CD4-positive, alpha-beta T cell (primary cell): ENCODE results near the gene NT5DC1. TPM values are rescaled to one million over a fixed set of nuclear protein-coding genes. Genes with fewer than 3 reads are reported as not detected.

Source experiments
- ATAC-seq: fragments of 200-7000 bp; cut with Tn5 transposase; one replicate; pipeline ENCODE4 v1.10.0; 2022; ENCODE audit warnings: mild to moderate bottlenecking; ENCODE audit not compliant: poor library complexity
- CTCF ChIA-PET: fragments of 350-600 bp; sonication (Branson Sonifier 250); formaldehyde crosslinking; loops from one replicate; lab custom pipeline; 2021; ENCODE audit warnings: antibody characterized with exemption, inconsistent platforms; lab: Charles Lee
- POLR2A ChIA-PET: fragments of 350-600 bp; sonication (Branson Sonifier 250); formaldehyde crosslinking; loops from one replicate; lab custom pipeline; 2021; ENCODE audit warnings: antibody characterized with exemption, inconsistent platforms; lab: Charles Lee
- DNase-seq, 14 experiments: peaks; one replicate each; pipeline ENCODE4 v3.0.0-alpha.2; 2013 to 2020; ENCODE audit warnings: mixed read lengths in 2 of 14
- H3K27ac ChIP-seq, 2 donors: one replicate each; pipeline versions ENCODE4 v1.5.1 to v1.7.0; 2013; ENCODE audit warnings: low read length in 2 of 2, low read depth in 1 of 2, mild to moderate bottlenecking in 1 of 2
- H3K27me3 ChIP-seq, 2 experiments: 1 replicate in 1 of 2; 2 replicates in 1 of 2; pipeline versions ENCODE4 v1.6.1 to v1.7.0; 2013; ENCODE audit warnings: low read length in 2 of 2, control low read depth in 1 of 2, mild to moderate bottlenecking in 1 of 2, moderate library complexity in 1 of 2; ENCODE audit not compliant: insufficient read depth in 2 of 2, control insufficient read depth in 1 of 2
- H3K36me3 ChIP-seq: one replicate; pipeline ENCODE4 v1.6.1; 2013; ENCODE audit warnings: low read length, control low read depth; ENCODE audit not compliant: insufficient read depth
- H3K4me1 ChIP-seq: one replicate; pipeline ENCODE4 v1.6.1; 2013; ENCODE audit warnings: low read length, control low read depth; ENCODE audit not compliant: insufficient read depth
- H3K4me3 ChIP-seq: one replicate; pipeline ENCODE4 v1.5.1; 2013; ENCODE audit warnings: mild to moderate bottlenecking, low read length, moderate library complexity
- H3K9me3 ChIP-seq, 2 experiments: 1 replicate in 1 of 2; 2 replicates in 1 of 2; pipeline versions ENCODE4 v1.6.1 to v1.7.0; 2013; ENCODE audit warnings: low read length in 2 of 2, mild to moderate bottlenecking in 2 of 2, control low read depth in 1 of 2, moderate library complexity in 1 of 2; ENCODE audit not compliant: control insufficient read depth in 1 of 2, insufficient read depth in 1 of 2
- H3K27ac Mint-ChIP-seq: one replicate; pipeline ENCODE4 v1.8.0; 2020; ENCODE audit warnings: mixed read lengths
- H3K27me3 Mint-ChIP-seq: one replicate; pipeline ENCODE4 v1.8.0; 2021; ENCODE audit warnings: mixed read lengths
- H3K36me3 Mint-ChIP-seq: one replicate; pipeline ENCODE4 v1.8.0; 2021; ENCODE audit warnings: low read depth, mixed read lengths
- H3K4me1 Mint-ChIP-seq: one replicate; pipeline ENCODE4 v1.8.0; 2021; ENCODE audit warnings: low read depth, mixed read lengths
- H3K4me3 Mint-ChIP-seq: one replicate; pipeline ENCODE4 v1.8.0; 2020; ENCODE audit warnings: mild to moderate bottlenecking, mixed read lengths
- H3K9me3 Mint-ChIP-seq: one replicate; pipeline ENCODE4 v1.8.0; 2020; ENCODE audit warnings: mixed read lengths
- intact Hi-C, 2 experiments: fragments of 100-400 bp; cut with DNase I in 1 of 2; cut with micrococcal nuclease in 1 of 2; formaldehyde crosslinking; loops; one replicate each; pipeline versions ENCODE4 v1.15.1 to v1.9.0; 2023 to 2025; cut with DNase I, micrococcal nuclease
- total RNA-seq, 174 experiments: library from RNA in 2 of 174; stranded (reverse) in 2 of 174; gene quantifications; one replicate each; pipeline ENCODE4 v1.2.3 and lab custom pipeline; 2021 to 2026
- TF ChIP-seq, protein P1 (sequence below): fragments of 200-600 bp; IDR thresholded peaks from one replicate; pipeline ENCODE4 v1.8.0; 2022; ENCODE audit warnings: antibody characterized with exemption, mild to moderate bottlenecking

Gene NT5DC1
- total RNA-seq, 2 experiments from 2014 or later = 24.2 to 27.2 TPM

DNA sequence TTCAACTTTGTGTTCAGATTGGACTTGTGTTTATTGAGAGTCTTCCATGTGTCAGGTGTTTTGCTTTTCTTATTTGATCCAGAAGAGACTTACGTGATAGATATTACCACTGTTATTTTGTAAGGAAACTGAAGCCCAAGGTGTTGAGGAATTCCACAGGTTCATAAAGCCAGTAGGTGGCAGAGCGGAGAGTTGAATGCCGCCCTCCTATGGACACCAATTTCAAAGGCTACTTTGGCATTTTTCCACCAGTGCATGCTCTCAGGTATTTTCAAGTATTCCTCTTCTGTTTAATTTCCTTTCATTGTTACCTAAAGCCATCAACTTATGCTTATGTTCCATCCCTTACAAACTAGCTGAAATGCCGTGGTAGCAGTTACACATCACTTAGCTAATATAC lies 39.3 kb downstream of the NT5DC1 start:
- H3K4me1 Mint-ChIP-seq = peaks cover 9% of the 10 kb centered on the region
- POLR2A ChIA-PET = no interaction called here

DNA sequence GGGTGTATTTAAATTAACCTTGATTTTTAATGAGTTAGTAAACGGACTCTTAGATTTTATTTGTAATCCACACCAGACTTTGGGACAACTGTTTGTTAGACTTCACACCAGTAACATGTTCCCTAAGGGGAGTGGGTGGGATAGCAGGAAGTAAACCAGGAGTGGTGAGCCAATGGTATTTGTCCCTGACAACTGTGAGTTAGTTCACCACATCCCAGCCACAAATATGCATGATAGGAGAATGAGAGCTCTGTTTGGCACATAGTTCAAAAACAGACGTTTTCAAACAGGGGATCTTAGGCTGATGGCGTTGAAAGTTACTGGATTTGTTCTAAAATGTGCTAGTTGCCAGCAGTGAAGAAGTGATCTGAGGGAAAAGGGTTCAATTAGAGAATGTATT lies 44.0 kb downstream of the NT5DC1 start:
- TF ChIP-seq, protein P1, sequence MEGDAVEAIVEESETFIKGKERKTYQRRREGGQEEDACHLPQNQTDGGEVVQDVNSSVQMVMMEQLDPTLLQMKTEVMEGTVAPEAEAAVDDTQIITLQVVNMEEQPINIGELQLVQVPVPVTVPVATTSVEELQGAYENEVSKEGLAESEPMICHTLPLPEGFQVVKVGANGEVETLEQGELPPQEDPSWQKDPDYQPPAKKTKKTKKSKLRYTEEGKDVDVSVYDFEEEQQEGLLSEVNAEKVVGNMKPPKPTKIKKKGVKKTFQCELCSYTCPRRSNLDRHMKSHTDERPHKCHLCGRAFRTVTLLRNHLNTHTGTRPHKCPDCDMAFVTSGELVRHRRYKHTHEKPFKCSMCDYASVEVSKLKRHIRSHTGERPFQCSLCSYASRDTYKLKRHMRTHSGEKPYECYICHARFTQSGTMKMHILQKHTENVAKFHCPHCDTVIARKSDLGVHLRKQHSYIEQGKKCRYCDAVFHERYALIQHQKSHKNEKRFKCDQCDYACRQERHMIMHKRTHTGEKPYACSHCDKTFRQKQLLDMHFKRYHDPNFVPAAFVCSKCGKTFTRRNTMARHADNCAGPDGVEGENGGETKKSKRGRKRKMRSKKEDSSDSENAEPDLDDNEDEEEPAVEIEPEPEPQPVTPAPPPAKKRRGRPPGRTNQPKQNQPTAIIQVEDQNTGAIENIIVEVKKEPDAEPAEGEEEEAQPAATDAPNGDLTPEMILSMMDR = no peak
- Mint-ChIP-seq H3K4me3 (no peak overlapping the region), H3K36me3 (peaks cover 22% of the 10 kb centered on the region), H3K27me3 (no peaks in the 10 kb centered on the region), H3K9me3 (no peaks in the 10 kb centered on the region), H3K27ac (no peak overlapping the region), H3K4me1 (no peaks in the 10 kb centered on the region)
- no peaks in the 10 kb centered on the region for H3K9me3 ChIP-seq
- ChIA-PET CTCF (no interaction called here), POLR2A (no interaction called here)
- H3K27ac ChIP-seq = no peak overlapping the region
- no peaks in the 10 kb centered on the region for H3K36me3 ChIP-seq
- H3K4me3 ChIP-seq = no peak overlapping the region
- no peaks in the 10 kb centered on the region for H3K4me1 ChIP-seq
- ATAC-seq (no peak), DNase-seq (no peak)
- H3K27me3 ChIP-seq = no peaks in the 10 kb centered on the region
- intact Hi-C loops = no loop called here

More for the DNA sequence above, 39.3 kb downstream of the NT5DC1 start:
- no peaks in the 10 kb centered on the region for H3K36me3 ChIP-seq
- CTCF ChIA-PET = no interaction called here
- no peak overlapping the region for H3K4me3 ChIP-seq
- no peaks in the 10 kb centered on the region for H3K4me1 ChIP-seq
- H3K9me3 ChIP-seq = no peaks in the 10 kb centered on the region
- intact Hi-C loops = no loop called here
- Mint-ChIP-seq H3K36me3 (peaks cover 32% of the 10 kb centered on the region), H3K27ac (no peak overlapping the region), H3K9me3 (no peaks in the 10 kb centered on the region), H3K4me3 (no peak overlapping the region), H3K27me3 (no peaks in the 10 kb centered on the region)
- TF ChIP-seq, protein P1 = no peak
- DNase-seq = no peak
- H3K27me3 ChIP-seq = no peaks in the 10 kb centered on the region
- no peak for ATAC-seq
- no peak overlapping the region for H3K27ac ChIP-seq

DNA sequence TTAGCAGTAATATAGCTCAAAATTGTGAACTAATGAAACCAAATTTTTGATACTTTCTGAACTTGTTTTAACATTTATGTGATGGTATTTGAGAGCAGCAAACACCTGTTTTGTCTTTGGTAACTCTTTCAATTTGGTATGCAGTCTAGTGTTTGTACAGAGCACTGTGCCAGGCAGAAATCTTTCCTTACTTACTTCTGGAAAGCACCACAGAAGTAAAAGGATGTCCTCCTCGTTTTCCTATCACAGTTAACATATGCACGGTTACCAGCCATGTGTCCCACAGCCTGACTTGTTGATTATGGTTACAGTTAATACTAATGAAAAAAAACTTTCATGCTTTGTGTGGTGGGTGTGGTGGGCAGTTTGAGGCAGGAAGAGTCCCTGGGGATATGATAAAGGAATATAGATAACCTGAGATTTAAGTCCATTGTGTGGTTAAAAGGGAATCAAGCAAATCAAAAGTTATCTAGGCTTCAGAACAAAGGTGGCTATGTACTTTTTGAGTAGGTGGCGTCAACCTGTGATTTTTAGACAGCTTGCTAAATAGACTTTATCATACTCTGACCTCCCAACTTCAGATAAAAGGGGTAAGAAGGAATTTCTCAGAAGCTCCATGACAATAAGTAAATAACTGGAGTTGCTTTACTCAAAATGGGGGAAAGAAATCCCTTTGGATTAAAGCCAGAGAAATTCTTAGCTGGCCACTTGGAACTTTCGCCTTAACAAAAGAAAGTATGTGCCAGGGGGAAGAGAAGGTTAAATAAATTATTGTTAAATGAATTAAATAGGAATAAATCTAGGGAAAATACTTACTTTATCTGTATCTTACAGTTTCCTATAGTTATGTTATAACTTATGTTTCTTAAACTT lies 45.4 kb downstream of the NT5DC1 start:
- ChIA-PET POLR2A (no interaction called here), CTCF (no interaction called here)
- H3K27me3 ChIP-seq = no peaks in the 10 kb centered on the region
- intact Hi-C loops = no loop called here
- H3K4me1 ChIP-seq = no peaks in the 10 kb centered on the region
- no peak overlapping the region for H3K27ac Mint-ChIP-seq
- no peaks in the 10 kb centered on the region for H3K9me3 Mint-ChIP-seq
- H3K4me3 ChIP-seq = no peak overlapping the region
- TF ChIP-seq, protein P1 = no peak
- no peak overlapping the region for H3K4me3 Mint-ChIP-seq
- peaks cover 12% of the 10 kb centered on the region for H3K36me3 Mint-ChIP-seq
- ATAC-seq = no peak
- no peak for DNase-seq
- no peaks in the 10 kb centered on the region for H3K4me1 Mint-ChIP-seq
- H3K36me3 ChIP-seq = no peaks in the 10 kb centered on the region
- H3K27me3 Mint-ChIP-seq = no peaks in the 10 kb centered on the region
- no peaks in the 10 kb centered on the region for H3K9me3 ChIP-seq
- H3K27ac ChIP-seq = no peak overlapping the region
